Measurements from ENCODE around the gene ANKRD9. TPM values are rescaled to one million over a fixed set of nuclear protein-coding genes. Genes with fewer than 3 reads are reported as not detected.

The ANKRD9 gene
- total and polyA plus RNA-seq, 2 of the 13 experiments (the other 11 are each of a cell fraction or from before 2014, with no cell fraction given) = 10.0 to 15.0 TPM

- TF ChIP-seq ZBTB20 (CRISPR knock-in tag; IDR thresholded peaks at IDR 0.05; ENCODE audit: borderline replicate concordance, low read depth) (0 out of 2 replicates have a peak, but pooled peaks have one; percentile 28), ZNF749 (CRISPR knock-in tag; IDR thresholded peaks at IDR 0.05; ENCODE audit: borderline replicate concordance) (peak; percentile 60; the same call in 1 of the 2 replicates), KMT2A (CRISPR knock-in tag; IDR thresholded peaks at IDR 0.05) (0 out of 2 replicates have a peak, but pooled peaks have one; percentile 27), NRL (CRISPR knock-in tag; IDR thresholded peaks at IDR 0.05; ENCODE audit: borderline replicate concordance) (peak; percentile 39; the same call in 1 of the 2 replicates), ZNF496 (CRISPR knock-in tag; IDR thresholded peaks at IDR 0.05; ENCODE audit: insufficient replicate concordance) (no peak), HMGXB4 (CRISPR knock-in tag; IDR thresholded peaks at IDR 0.05; ENCODE audit: borderline replicate concordance in 1 of 2, low read depth in 1 of 2) (peak; percentile 81 to 91), UBTF (CRISPR knock-in tag; IDR thresholded peaks at IDR 0.05) (peak; percentile 90), KDM2A (CRISPR knock-in tag; IDR thresholded peaks at IDR 0.05; ENCODE audit: borderline replicate concordance, low read depth) (peak; percentile 71; the same call in 1 of the 2 replicates), ZBTB3 (CRISPR knock-in tag; IDR thresholded peaks at IDR 0.05; ENCODE audit: borderline replicate concordance, low read depth) (0 out of 2 replicates have a peak, but pooled peaks have one; percentile 27), SATB2 (CRISPR knock-in tag; IDR thresholded peaks at IDR 0.05) (0 out of 2 replicates have a peak, but pooled peaks have one; percentile 39), ZNF512 (CRISPR knock-in tag; IDR thresholded peaks at IDR 0.05) (0 out of 2 replicates have a peak, but pooled peaks have one; percentile 30)
Measured at GRCh38 chr14:102516531-102517391, 7.2 kb upstream of the ANKRD9 start (continued).
